Type B pancreatic cell (in vitro differentiated cells): ENCODE results near the gene OR5M8. TPM values are rescaled to one million over a fixed set of nuclear protein-coding genes. Genes with fewer than 3 reads are reported as not detected.

Experiments
- DNase-seq: peaks from one replicate; pipeline ENCODE4 v3.0.0; 2021; ENCODE audit warnings: mixed read lengths; ENCODE audit not compliant: unreplicated experiment; ENCODE audit errors: extremely low spot score
- H3K27ac Mint-ChIP-seq: 2 replicates; pipeline ENCODE4 v1.8.0; 2021; ENCODE audit warnings: mild to moderate bottlenecking, mixed read lengths
- H3K27me3 Mint-ChIP-seq: 2 replicates; pipeline ENCODE4 v1.8.0; 2021; ENCODE audit warnings: mixed read lengths
- H3K36me3 Mint-ChIP-seq: 2 replicates; pipeline ENCODE4 v1.8.0; 2021; ENCODE audit warnings: mixed read lengths
- H3K4me1 Mint-ChIP-seq: one replicate; pipeline ENCODE4 v1.8.0; 2021; ENCODE audit warnings: mixed read lengths; ENCODE audit not compliant: unreplicated experiment
- H3K4me3 Mint-ChIP-seq: 2 replicates; pipeline ENCODE4 v1.8.0; 2021; ENCODE audit warnings: mild to moderate bottlenecking, mixed read lengths
- H3K9me3 Mint-ChIP-seq: 2 replicates; pipeline ENCODE4 v1.8.0; 2021; ENCODE audit warnings: mixed read lengths
- total RNA-seq: library from RNA; stranded (reverse); gene quantifications from 2 replicates; pipeline ENCODE4 v1.2.1, GENCODE V29; 2021; ENCODE audit warnings: low replicate concordance
- TF ChIP-seq, protein P1 (sequence below): fragments of 200-600 bp; sonication (generic); conservative IDR thresholded peaks from 2 replicates; pipeline ENCODE4 v1.5.0; 2021; ENCODE audit warnings: antibody characterized with exemption, mild to moderate bottlenecking

Gene OR5M8
- total RNA-seq, 1 donor from 2014 or later = not detected

DNA sequence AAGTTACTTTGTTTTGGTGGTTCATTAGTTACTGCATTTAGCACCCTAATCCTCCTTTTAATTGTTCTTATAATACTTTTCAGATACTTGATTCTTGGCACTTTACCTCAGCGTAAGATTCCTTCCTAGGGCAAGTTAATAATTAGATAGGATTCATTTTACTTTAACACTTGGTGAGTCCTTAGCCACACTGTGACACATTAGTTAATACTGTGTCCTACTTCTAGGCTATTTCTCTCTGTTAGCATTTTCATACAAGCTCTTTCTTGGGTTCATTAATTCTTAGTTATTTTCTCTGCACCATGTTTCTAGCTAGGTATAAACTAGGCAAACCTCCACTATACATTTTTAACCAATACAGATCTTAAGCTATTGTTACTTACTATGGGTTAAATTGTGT lies 34.1 kb downstream of the OR5M8 start:
- Mint-ChIP-seq H3K27ac (no peak overlapping the region), H3K4me3 (no peak overlapping the region), H3K4me1 (no peaks in the 10 kb centered on the region), H3K36me3 (no peaks in the 10 kb centered on the region), H3K9me3 (no peaks in the 10 kb centered on the region), H3K27me3 (no peaks in the 10 kb centered on the region)
- TF ChIP-seq, protein P1, sequence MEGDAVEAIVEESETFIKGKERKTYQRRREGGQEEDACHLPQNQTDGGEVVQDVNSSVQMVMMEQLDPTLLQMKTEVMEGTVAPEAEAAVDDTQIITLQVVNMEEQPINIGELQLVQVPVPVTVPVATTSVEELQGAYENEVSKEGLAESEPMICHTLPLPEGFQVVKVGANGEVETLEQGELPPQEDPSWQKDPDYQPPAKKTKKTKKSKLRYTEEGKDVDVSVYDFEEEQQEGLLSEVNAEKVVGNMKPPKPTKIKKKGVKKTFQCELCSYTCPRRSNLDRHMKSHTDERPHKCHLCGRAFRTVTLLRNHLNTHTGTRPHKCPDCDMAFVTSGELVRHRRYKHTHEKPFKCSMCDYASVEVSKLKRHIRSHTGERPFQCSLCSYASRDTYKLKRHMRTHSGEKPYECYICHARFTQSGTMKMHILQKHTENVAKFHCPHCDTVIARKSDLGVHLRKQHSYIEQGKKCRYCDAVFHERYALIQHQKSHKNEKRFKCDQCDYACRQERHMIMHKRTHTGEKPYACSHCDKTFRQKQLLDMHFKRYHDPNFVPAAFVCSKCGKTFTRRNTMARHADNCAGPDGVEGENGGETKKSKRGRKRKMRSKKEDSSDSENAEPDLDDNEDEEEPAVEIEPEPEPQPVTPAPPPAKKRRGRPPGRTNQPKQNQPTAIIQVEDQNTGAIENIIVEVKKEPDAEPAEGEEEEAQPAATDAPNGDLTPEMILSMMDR = no peak
- DNase-seq = no peak

DNA sequence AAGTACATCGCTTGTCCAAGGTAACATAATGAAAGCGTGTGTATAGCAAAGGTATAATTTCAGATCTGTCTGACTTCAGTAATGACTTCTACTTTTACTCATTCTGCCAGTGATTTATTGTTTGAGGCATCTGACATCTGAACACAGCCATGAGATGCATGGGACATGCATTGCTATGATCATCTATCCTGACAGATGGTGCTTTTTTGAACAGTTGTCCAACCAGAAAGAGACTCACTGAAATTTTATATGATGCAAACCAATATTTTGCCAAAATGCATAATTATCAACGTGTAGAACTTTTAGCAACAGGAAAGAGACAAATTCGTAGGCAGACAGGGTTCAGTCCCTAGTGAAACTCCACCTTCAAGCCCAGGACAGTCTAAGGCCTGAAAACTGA lies 37.6 kb downstream of the OR5M8 start:
- no peak overlapping the region for H3K27ac Mint-ChIP-seq
- no peaks in the 10 kb centered on the region for H3K9me3 Mint-ChIP-seq
- DNase-seq = no peak
- TF ChIP-seq, protein P1 = no peak
- H3K36me3 Mint-ChIP-seq = no peaks in the 10 kb centered on the region
- no peaks in the 10 kb centered on the region for H3K27me3 Mint-ChIP-seq
- no peaks in the 10 kb centered on the region for H3K4me1 Mint-ChIP-seq
- no peak overlapping the region for H3K4me3 Mint-ChIP-seq

Other genes with a start within 250 kb of the OR5M8 start
- gene OR5T3, start 239.1 kb downstream of the OR5M8 start, total RNA-seq = not detected in 2 replicates
- not detected in 2 replicates for gene OR5T1, start 217.2 kb downstream of the OR5M8 start, total RNA-seq
- gene OR8H1, start 199.1 kb downstream of the OR5M8 start, total RNA-seq = not detected in 2 replicates
- gene OR8K3, start 176.2 kb downstream of the OR5M8 start, total RNA-seq = not detected in 2 replicates
- not detected in 2 replicates for gene OR8K1, start 145.3 kb downstream of the OR5M8 start, total RNA-seq
- not detected in 2 replicates for gene OR8J1, start 137.1 kb downstream of the OR5M8 start, total RNA-seq
- not detected in 2 replicates for gene OR8U1, start 115.7 kb downstream of the OR5M8 start, total RNA-seq
- gene OR5AL1, start 78.7 kb downstream of the OR5M8 start, total RNA-seq = not detected in 2 replicates
- not detected in 2 replicates for gene OR5M3, start 18.0 kb downstream of the OR5M8 start, total RNA-seq
- gene OR5M11, start 51.9 kb upstream of the OR5M8 start, total RNA-seq = not detected in 2 replicates
- gene OR5M10, start 86.4 kb upstream of the OR5M8 start, total RNA-seq = not detected in 2 replicates
- not detected in 2 replicates for gene OR5M1, start 123.5 kb upstream of the OR5M8 start, total RNA-seq
- not detected in 2 replicates for gene OR5AP2, start 151.1 kb upstream of the OR5M8 start, total RNA-seq
- not detected in 2 replicates for gene OR5AR1, start 172.3 kb upstream of the OR5M8 start, total RNA-seq
- gene OR9G1, start 207.7 kb upstream of the OR5M8 start, total RNA-seq = not detected in 2 replicates